ENCODE measurements around the gene PRKCE. TPM values are rescaled to one million over a fixed set of nuclear protein-coding genes. Genes with fewer than 3 reads are reported as not detected.

Gene PRKCE
- total and polyA plus RNA-seq, 2 experiments from 2014 or later: 0.94 to 1.2 TPM

DNA sequence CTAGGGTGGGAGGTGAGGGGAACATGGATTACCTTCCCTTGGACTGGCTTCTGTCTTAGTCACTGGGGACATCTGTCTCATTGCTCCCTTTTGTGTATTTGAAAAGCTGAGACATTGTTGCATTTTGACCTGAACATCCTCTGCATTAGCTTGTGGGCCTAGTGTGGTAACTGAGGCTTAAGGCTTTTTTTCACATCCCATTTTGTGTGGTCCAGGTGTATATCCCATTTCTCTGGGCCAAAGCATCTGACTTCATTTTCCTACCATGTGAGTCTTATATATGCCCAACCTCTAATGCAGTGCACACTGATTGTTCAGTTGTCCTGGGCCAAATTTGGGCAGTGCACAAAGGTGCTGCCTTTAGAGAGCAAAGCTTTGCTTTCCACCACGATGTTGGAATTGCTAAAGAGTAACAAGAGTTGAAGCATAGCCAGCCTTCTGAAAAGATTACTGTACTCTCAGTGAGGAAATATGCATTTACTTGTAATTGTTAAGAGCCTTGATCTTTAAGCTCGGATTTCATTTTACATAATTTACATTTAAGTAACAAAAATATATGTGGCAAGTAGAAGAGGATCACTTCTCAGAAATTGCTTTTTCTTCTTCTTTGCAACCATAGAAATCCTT is 13.3 kb downstream of the PRKCE start:
- no peaks in the 10 kb centered on the region for H3K27me3 ChIP-seq (ENCODE audit: insufficient read depth)
- TF ChIP-seq NANOG (IDR thresholded peaks at IDR 0.05; ENCODE audit: borderline replicate concordance) (no peak), ZNF114 (CRISPR knock-in tag; IDR thresholded peaks at IDR 0.05) (no peak), ETS1 (IDR thresholded peaks at IDR 0.05) (no peak), JUNB (IDR thresholded peaks at IDR 0.05; ENCODE audit: unreplicated experiment) (no peak), EZH2 (IDR thresholded peaks at IDR 0.05; ENCODE audit: low read depth, unreplicated experiment) (no peak), ZNF331 (CRISPR knock-in tag; IDR thresholded peaks at IDR 0.05; ENCODE audit: low read depth) (no peak), POLR2AphosphoS5 (IDR thresholded peaks at IDR 0.05; ENCODE audit: low read depth) (no peak), CTCF (conservative IDR thresholded peaks at IDR 0.05; ENCODE audit: low read depth in 2 of 2) (no peak), EZH2phosphoT487 (IDR thresholded peaks at IDR 0.05; ENCODE audit: unreplicated experiment) (no peak)
- TF ChIP-seq, protein P1, sequence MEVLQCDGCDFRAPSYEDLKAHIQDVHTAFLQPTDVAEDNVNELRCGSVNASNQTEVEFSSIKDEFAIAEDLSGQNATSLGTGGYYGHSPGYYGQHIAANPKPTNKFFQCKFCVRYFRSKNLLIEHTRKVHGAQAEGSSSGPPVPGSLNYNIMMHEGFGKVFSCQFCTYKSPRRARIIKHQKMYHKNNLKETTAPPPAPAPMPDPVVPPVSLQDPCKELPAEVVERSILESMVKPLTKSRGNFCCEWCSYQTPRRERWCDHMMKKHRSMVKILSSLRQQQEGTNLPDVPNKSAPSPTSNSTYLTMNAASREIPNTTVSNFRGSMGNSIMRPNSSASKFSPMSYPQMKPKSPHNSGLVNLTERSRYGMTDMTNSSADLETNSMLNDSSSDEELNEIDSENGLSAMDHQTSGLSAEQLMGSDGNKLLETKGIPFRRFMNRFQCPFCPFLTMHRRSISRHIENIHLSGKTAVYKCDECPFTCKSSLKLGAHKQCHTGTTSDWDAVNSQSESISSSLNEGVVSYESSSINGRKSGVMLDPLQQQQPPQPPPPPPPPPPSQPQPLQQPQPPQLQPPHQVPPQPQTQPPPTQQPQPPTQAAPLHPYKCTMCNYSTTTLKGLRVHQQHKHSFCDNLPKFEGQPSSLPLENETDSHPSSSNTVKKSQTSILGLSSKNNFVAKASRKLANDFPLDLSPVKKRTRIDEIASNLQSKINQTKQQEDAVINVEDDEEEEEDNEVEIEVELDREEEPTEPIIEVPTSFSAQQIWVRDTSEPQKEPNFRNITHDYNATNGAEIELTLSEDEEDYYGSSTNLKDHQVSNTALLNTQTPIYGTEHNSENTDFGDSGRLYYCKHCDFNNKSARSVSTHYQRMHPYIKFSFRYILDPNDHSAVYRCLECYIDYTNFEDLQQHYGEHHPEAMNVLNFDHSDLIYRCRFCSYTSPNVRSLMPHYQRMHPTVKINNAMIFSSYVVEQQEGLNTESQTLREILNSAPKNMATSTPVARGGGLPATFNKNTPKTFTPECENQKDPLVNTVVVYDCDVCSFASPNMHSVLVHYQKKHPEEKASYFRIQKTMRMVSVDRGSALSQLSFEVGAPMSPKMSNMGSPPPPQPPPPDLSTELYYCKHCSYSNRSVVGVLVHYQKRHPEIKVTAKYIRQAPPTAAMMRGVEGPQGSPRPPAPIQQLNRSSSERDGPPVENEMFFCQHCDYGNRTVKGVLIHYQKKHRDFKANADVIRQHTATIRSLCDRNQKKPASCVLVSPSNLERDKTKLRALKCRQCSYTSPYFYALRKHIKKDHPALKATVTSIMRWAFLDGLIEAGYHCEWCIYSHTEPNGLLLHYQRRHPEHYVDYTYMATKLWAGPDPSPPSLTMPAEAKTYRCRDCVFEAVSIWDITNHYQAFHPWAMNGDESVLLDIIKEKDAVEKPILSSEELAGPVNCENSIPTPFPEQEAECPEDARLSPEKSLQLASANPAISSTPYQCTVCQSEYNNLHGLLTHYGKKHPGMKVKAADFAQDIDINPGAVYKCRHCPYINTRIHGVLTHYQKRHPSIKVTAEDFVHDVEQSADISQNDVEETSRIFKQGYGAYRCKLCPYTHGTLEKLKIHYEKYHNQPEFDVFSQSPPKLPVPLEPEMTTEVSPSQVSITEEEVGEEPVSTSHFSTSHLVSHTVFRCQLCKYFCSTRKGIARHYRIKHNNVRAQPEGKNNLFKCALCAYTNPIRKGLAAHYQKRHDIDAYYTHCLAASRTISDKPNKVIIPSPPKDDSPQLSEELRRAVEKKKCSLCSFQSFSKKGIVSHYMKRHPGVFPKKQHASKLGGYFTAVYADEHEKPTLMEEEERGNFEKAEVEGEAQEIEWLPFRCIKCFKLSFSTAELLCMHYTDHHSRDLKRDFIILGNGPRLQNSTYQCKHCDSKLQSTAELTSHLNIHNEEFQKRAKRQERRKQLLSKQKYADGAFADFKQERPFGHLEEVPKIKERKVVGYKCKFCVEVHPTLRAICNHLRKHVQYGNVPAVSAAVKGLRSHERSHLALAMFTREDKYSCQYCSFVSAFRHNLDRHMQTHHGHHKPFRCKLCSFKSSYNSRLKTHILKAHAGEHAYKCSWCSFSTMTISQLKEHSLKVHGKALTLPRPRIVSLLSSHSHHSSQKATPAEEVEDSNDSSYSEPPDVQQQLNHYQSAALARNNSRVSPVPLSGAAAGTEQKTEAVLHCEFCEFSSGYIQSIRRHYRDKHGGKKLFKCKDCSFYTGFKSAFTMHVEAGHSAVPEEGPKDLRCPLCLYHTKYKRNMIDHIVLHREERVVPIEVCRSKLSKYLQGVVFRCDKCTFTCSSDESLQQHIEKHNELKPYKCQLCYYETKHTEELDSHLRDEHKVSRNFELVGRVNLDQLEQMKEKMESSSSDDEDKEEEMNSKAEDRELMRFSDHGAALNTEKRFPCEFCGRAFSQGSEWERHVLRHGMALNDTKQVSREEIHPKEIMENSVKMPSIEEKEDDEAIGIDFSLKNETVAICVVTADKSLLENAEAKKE (CRISPR knock-in tag; IDR thresholded peaks at IDR 0.05): no peak
- TF ChIP-seq, protein P2, sequence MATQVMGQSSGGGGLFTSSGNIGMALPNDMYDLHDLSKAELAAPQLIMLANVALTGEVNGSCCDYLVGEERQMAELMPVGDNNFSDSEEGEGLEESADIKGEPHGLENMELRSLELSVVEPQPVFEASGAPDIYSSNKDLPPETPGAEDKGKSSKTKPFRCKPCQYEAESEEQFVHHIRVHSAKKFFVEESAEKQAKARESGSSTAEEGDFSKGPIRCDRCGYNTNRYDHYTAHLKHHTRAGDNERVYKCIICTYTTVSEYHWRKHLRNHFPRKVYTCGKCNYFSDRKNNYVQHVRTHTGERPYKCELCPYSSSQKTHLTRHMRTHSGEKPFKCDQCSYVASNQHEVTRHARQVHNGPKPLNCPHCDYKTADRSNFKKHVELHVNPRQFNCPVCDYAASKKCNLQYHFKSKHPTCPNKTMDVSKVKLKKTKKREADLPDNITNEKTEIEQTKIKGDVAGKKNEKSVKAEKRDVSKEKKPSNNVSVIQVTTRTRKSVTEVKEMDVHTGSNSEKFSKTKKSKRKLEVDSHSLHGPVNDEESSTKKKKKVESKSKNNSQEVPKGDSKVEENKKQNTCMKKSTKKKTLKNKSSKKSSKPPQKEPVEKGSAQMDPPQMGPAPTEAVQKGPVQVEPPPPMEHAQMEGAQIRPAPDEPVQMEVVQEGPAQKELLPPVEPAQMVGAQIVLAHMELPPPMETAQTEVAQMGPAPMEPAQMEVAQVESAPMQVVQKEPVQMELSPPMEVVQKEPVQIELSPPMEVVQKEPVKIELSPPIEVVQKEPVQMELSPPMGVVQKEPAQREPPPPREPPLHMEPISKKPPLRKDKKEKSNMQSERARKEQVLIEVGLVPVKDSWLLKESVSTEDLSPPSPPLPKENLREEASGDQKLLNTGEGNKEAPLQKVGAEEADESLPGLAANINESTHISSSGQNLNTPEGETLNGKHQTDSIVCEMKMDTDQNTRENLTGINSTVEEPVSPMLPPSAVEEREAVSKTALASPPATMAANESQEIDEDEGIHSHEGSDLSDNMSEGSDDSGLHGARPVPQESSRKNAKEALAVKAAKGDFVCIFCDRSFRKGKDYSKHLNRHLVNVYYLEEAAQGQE (IDR thresholded peaks at IDR 0.05; ENCODE audit: unreplicated experiment): no peak
- H3K27ac ChIP-seq (ENCODE audit: low read depth): no peak overlapping the region
- no peak for ATAC-seq
- no peak overlapping the region for H3K4me3 ChIP-seq
- peaks cover 4% of the 10 kb centered on the region for H3K27me3 Mint-ChIP-seq (ENCODE audit: insufficient read depth, low read depth, poor library complexity)
- H3K36me3 ChIP-seq (ENCODE audit: insufficient read depth): no peaks in the 10 kb centered on the region
- H3F3A ChIP-seq (replicated peaks; ENCODE audit: low read depth): no peaks in the 10 kb centered on the region
- H3K27ac Mint-ChIP-seq: no peak overlapping the region
- H3K4me1 Mint-ChIP-seq: peaks cover 10% of the 10 kb centered on the region; the same call in 2 of the 3 replicates
- no peak for DNase-seq (ENCODE audit: low spot score)
- no peaks in the 10 kb centered on the region for H3K9me3 Mint-ChIP-seq
- H3K79me2 ChIP-seq (replicated peaks; ENCODE audit: insufficient read depth): no peaks in the 10 kb centered on the region
- no peaks in the 10 kb centered on the region for H3K36me3 Mint-ChIP-seq (ENCODE audit: low read depth)
- H3K4me3 Mint-ChIP-seq: no peak overlapping the region
- H3K9me2 ChIP-seq (ENCODE audit: insufficient read depth): no peaks in the 10 kb centered on the region
- H2AFZ ChIP-seq: no peak overlapping the region
- H4K20me1 ChIP-seq (replicated peaks; ENCODE audit: insufficient read depth): no peaks in the 10 kb centered on the region
- no peak overlapping the region for H3K4me2 ChIP-seq
- peaks cover 11% of the 10 kb centered on the region; the same call in 1 of the 2 replicates for H3K4me1 ChIP-seq (ENCODE audit: insufficient read depth)
